Measurements from ENCODE around the gene ALOXE3.
"Not testable (repeated sequence)": the region's sequence is repeated elsewhere in the genome, so short reads cannot be mapped to it uniquely, and the experiment has no call there.

The ALOXE3 gene

DNA sequence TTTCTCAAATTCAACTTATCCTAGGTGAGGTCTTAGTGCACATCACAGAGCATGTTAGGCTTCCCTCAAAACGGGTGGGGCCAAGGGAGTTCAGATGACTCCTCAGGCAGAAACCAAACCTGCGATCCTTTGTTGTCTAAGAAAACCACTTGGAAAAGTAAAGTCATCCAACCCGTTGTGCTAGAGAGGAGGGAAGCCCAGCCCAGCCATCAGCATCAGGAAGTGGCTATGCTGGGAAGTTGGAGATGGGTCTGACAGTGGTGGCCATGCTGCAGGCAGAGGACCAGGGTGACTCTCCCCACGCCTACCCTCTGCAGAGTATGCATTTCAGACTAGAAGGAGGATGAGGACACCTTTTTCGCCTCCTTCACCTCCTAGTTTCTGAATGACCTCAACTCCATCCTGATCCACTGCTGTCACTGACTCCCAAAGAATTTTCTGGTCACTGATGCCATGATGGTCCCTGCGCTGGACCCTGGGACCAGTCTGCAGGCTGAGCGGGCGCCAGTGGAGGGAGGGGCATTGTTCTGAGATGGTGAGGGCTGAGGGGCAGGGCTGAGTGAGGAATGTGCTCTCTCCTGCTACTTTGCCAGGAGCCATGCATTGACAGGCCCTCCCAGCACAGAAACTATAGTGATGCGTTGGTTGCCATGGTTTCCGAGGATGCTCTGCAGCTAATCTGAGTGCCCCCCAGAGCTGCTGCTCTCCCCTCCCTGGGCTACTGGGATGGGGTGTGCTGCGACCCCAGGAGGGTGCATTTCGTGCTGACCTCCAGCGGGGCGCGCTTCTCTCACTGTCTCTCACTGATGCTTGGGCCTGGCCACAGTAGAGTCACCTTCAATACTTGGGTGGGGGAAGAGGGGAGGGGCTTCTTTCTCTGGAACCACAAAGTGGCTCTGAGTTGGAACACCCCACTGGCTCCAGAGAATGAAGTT is 51.2 kb downstream of the ALOXE3 start:
- no peak for DNase-seq

DNA sequence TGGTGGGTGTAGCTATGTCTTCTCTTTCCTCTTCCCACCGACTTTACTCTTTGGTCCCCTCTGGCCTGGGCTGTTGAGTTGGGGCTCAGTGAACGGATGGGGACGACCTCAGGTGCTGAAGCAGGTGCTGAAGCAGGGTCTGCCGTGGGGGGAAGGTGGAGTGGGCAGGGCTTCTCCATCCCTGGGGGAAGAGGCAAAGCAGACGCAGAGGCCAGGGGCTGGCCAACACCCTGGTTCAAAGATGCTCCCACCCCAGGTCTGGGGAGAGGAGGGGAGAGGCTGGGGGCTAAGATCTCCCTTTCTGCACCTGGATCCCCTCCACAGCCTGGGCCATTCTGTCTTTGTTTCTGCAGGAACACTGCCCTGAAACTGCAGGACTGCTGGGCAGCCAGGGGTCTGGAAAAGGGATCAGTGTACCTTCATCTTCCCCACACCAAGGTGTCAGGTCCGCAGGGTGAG is 53.7 kb downstream of the ALOXE3 start:
- DNase-seq: no peak

DNA sequence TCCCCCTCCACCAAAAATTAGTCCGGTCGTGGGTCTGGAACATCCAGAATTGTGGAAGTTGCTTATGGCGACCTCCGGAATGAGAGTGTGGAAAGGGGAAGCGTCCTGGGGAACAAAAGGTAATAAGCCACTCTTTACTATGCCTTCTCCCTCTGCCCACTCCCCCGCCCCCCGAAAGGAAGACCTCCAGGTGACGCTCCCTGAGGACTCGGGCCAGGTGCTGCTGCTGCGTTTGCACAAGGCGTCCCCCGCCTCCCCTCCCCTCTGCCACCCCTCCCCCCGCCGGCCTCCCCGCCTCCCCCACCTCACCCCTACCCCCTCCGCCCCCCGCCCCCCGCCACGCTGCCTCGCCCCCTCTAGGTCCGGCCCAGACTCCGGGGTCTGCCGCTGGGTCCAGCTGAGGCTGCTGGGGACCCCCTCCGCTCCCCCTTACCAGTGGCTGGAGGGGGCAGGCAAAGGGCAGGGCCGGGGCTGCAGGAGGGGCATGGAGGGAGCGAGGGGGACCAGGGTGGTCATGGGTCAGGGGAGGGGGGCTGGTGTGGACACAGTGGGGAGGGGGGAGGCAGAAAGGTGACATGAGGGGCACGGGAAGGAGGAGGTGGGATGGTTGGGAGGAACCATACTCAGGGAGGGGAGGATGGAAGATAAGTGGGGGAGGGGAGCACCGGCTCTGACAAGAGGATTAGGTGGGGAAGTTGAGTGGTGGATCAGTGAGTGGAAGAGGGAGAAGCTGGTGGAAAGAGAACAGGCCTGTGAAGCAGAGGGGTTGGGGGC is 54.4 kb downstream of the ALOXE3 start:
- DNase-seq: no peak

DNA sequence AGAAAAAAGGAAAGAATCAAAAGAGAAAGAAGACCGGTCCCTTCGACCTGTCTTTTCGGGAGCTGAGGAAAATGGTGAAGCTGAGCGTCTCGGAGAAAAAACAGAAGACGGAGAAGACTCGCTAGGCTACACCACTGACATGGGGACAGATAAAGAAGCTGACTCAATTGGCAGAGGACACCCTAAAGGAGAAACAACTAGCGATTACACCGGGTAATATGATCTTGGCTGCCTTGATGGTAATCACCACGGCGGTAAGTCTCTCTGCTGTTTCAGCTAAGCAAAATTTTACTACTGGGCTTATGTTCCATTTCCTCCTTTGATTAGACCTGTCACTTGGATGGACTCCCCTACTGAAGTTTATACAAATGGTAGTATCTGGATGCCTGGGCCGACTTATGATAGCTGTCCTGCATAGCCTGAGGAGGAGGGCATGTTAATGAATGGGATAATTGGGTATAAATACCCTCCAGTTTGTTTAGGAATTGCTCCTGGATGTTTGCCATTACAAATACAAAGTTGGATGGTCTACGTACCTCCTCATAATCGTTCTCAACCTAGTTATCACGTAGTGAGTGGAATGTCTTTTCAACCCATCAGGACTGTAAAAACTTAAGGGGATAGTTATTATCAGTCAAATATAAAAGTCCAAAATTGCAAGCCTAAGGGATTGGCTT is 55.4 kb downstream of the ALOXE3 start:
- DNase-seq: no peak

DNA sequence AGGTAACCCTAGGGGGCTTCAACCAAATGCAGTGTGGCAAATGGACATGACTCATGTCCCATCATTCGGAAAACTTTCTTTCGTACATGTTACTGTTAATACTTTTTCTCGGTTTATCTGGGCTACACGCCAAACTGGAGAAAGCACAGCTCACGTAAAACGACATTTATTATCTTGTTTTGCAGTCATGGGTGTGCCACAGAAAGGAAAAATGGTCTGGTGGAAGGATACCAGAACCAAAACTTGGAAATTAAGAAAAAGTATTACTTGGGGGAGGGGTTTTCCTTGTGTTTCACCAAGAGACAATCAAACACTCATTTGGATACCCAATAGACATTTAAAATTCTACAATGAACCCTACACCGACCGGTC is 55.9 kb downstream of the ALOXE3 start:
- no peak for DNase-seq

DNA sequence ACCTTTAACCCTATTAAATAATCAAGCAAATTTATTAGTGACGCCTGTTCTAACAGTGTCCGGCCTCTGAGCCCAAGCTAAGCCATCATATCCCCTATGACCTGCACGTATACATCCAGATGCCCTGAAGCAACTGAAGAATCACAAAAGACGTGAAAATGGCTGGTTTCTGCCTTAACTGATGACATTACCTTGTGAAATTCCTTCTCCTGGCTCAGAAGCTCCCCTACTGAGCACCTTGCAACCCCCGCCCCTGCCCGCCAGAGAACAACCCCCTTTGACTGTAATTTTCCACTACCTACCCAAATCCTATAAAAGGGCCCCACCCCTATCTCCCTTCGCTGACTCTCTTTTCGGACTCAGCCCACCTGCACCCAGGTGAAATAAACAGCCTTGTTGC is 56.5 kb downstream of the ALOXE3 start:
- not testable (repeated sequence) for DNase-seq

DNA sequence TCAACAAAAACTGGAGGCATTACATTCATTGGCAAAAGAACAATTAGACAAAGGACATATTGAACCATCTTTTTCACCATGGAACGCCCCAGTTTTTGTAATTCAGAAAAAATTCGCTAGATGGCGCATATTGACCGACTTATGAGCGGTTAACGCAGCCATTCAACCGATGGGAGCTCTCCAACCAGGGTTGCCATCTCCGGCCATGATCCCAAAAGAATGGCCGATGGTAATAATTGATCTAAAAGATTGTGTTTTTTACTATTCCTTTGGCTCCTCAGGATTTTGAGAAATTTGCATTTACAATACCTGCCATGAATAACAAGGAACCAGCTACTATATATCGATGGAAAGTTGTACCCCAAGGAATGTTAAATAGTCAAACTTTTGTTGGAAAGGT is 58.0 kb downstream of the ALOXE3 start:
- peak; percentile 77 for DNase-seq

DNA sequence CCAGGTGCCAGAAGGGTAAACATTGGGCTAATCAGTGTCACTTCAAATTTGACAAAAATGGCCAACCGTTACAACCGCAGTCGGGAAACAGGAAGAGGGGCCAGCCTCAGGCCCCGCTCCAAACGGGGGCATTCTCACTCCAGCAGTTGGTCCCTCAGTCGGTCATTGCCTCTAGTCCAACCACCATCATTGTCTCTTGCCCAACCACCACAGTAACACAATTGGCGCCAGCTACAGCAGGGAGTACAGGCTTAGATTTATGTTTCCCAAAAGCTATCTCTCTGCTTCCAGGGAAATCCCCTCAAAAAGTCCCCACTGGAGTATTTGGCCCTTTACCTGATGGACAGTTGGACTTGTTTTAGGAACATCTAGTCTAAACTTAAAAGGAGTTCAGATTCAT is 59.2 kb downstream of the ALOXE3 start:
- DNase-seq: no peak

DNA sequence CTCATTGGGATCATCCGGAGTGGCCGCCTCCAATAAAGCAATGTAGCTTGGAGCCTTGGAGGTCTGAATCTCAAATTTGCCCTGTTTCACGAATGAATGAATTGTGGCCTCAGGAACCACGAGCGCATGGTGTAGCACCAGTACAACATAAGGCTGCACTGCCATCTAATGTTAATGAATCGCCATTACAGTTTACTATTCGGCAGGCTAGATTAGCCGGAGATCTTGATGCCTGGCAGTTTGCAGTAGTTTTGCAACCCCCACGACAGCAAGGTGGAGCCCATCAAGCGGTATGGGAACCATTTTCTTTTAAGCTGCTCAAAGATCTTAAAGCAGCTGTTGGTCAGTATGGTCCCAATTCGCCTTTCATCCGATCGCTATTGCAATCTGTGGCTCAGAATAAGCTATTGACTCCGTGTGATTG is 60.6 kb downstream of the ALOXE3 start:
- peak; percentile 75 for DNase-seq

DNA sequence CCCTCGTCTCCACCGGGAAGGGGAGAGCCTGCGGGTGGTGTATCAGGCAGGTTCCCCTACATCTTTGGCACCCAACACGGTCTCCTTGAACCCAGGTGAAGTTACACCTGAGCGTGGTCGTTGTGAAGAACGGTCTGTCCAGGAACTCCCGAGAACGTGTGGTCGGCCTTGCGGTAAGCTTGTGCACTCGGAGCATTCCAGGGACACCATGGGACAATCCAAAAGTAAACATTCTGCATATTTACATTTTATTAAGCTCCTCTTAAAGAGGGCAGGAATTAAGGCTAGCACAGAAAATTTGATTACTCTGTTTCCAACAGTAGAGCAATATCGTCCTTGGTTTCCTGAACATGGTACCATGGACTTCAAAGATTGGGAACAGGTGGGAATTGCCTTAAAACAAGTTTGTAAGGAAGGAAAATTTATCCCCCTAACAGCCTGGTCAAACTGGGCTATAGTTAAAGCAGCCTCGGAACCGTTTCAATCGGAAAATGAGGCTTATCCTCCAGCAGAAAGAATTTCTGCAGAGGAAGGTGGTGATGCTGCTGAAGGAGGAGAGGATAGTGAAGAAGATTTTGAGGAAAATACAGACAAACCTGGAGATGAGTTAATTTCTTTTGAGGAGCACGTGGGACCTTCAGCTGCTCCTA is 61.2 kb downstream of the ALOXE3 start:
- DNase-seq: no peak

DNA sequence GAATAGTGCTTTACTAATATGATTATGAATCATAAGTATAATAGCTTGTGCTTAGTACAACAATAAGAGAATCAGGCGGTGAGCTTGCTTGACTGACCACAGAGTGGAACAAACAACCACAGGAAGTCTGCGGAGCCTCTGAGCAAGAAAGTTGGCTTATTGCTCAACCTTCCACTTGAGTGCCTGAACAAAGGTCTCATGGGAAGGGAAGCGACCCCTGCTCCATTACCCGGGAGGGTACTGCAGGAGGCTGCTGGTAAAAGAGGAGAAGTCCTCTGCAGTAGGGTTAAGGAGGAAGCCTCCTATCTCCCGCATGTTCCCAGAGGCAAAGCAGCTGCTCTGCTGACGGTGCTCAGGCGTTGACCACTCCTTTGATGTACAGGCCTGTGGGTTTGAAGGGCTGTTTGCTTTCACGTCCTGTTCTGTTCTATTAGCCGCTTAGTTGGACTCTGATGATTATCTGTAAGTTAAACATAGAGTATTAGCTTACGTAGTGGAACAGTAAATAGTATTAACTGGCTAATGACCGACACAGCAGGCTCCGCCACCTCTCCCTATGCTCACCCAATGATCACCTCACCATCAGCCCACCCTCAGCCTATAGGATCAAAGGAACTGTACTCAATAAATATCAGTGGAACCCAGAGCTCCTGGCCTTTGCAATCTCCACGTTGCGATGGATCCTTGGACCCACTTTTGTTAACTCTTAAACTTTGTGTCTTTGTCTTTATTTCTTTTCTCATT is 61.9 kb downstream of the ALOXE3 start:
- DNase-seq: no peak

DNA sequence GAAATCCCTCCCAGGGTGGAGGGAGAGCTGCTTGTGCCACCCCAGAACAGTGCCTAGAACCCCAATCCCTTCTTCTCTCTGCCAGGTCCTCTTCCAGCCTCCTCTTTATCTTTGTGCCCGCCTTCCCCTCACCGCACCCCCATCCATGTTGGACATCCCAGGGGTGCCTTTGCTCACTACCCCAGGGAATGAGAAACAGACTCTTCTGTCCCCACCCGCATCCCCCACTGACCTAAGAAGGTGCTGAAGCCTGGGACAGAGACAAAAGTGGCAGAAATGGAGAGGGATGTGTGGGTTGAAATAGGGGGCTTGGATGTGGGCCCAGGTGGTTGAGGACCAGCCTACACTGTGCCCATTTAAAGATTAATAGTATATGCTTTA is 62.5 kb downstream of the ALOXE3 start:
- DNase-seq: no peak

DNA sequence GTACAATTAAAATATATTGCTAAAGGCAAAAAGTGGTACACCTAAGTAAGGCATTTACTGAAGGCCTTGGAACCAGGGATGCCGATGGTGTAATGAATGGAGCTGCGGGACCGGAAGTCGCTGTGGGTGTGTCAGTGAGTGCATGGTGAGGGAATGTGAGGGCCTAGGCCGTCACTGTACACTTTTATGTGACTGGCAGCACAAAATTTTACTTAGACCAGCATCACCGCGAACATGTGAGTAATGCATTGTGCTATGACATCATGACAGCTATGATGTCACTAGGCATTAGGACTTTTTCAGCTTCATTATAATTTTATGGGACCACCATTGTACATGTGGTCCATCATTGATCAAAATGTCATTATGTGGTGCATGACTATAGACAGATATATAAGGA is 64.7 kb downstream of the ALOXE3 start:
- DNase-seq: no peak

DNA sequence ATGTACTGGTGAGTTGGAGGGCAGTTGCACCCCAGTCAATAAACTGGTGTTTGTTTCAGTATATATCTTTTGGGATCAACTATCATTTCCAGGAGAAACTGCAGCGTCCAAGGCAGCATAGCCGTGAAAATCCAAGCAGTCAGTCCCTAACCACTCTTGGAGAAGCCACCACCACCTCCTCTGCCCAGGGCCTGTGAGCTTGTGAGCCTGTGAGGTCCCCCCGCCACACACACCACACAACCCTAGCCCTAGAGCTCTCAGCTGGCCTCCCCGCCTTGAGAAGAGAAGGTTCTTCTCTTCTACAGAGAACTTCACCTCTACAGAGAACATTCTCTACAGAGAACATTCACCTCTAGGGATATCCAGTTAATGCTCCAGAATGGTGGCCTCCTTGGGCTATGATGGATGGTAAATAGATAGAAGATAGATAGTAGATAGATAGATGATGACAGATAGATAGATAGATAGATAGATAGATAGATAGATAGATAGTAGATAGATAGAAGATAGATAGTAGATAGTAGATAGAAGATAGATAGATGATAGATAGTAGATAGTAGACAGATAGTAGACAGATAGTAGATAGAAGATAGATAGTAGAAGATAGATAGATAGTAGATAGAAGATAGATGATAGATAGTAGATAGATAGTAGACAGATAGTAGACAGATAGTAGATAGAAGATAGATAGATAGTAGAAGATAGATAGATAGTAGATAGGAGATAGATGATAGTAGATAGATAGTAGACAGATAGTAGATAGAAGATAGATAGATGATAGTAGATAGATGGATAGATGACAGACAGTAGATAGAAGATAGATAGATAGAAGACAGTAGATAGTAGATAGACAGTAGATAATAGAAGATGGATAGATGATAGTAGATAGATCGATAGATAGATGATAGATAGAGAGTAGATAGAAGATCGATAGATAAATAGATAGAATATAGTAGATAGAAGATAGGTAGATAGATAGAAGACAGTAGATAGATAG is 65.8 kb downstream of the ALOXE3 start:
- no peak for DNase-seq

DNA sequence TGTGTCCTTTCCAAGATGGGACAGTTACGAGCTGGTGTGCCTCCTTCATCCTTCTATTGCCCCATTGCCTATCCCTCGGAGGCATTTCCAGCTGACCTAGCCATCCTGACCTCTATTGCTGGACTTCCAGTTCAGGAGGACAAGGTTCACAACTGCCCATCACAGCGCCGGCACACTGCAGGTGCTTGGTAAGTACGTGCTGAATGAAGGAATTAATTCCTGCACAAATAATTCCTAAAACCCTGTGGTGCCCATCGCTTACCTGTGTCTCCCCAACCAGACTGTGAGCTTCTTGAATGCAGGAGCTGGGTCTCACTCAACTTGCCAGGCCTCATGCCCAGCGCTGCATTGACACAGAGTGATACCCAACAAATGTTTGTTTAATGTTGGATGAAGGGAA is 66.5 kb downstream of the ALOXE3 start:
- no peak for DNase-seq

DNA sequence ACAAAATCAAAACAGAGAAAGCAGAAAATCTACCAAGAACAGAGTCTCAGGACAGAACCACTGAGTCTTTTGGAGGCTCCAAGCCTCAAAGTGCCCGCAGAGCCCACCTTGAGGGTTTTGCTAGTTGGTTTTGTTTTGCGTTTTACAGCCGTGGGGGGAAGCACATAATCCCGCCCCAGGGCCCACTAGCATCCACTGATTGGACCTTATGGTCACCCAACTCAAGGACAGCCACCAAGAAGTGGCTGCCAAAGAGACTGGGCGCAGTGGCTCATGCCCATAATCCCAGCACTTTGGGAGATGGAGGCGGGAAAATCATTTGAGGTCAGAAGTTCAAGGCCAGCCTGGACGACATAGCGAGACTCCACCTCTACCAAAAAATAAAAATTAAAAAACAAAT is 69.6 kb downstream of the ALOXE3 start:
- no peak for DNase-seq

DNA sequence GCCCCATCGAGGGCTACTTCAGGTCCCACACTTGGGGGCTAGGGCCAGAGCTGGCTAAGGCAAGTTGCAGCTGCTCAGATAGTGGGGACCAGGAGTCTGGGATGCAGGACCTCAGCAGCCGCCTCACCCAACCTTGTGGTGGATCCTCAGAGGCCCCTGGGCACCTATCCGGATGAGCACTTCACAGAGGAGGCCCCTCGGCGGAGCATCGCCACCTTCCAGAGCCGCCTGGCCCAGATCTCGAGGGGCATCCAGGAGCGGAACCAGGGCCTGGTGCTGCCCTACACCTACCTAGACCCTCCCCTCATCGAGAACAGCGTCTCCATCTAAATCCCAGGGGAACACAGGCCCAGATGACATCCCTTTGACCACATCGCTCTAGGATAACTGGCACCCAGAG is 70.1 kb downstream of the ALOXE3 start:
- no peak for DNase-seq

DNA sequence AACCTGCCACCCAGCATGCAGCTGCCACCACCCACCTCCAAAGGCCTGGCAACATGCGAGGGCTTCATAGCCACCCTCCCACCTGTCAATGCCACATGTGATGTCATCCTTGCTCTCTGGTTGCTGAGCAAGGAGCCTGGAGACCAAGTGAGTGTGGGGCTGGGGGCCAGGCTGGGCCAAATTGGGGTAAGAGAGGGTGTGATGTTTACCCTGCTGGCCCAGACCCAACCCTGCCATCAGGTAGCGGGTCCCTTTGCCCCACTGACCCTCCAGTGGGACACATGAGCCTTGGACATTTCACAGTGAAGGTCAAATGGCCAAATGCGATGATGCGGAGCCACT is 70.6 kb downstream of the ALOXE3 start:
- DNase-seq: no peak

DNA sequence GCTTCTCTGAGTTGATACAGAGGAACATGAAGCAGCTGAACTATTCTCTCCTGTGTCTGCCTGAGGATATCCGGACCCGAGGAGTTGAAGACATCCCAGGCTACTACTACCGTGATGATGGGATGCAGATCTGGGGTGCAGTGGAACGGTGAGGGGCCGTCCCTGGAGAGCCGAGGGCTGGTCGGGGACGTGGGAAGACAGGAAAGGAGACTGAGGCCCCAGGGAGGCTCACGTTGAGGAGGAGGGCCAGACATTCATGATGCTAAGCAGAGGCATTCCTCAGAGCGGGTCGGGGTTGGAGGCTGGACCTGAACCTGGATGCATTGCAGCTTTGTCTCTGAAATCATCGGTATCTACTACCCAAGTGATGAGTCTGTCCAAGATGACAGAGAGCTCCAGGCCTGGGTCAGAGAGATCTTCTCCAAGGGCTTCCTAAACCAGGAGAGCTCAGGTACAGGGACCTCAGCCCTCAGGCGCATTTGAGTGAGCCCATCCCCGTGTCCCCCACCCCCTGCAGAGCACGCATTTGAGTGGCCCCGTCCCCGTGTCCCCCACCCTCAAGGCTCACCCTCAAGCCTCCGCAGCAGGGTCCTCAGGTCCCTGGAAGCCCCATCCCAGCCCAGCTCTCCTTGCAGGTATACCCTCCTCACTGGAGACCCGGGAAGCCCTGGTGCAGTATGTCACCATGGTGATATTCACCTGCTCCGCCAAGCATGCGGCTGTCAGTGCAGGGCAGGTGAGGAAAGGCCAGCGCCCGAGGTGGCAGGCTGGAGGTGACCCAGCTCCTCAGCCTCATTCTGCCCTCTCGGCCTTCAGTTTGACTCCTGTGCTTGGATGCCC is 71.2 kb downstream of the ALOXE3 start:
- DNase-seq: no peak

DNA sequence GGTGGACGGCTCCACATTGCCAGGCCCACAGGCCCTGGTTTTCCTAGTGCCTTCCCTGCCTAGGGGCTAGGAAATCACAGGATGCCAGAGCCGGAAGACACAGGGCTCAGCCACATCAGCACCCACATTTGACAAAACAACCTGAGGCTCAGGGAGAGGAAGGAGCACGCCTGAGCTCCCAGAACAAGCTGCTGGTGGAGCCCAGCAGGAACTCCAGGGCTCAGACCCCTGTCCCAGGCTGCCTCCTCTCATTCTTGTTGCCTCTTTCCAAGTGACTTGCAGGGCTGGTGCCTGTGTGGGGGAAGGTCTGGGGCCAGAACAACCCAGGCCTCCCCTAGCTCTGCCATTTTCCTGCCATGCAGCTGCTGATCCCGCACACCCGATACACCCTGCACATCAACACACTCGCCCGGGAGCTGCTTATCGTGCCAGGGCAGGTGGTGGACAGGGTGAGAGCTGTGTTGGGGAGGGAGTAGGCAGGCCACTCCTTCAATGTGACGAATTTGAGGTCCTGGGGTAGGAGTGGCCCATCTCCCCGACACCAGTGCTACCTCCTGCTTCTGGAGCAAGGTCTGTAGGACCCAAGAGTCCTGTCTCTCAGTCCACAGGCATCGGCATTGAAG is 71.9 kb downstream of the ALOXE3 start:
- no peak for DNase-seq

Measured in activated CD8-positive, alpha-beta memory T cell treated with anti-CD3 and anti-CD28 coated beads for 24 hours (primary cell).